HG02798 (cell line): Measurements from ENCODE around the gene ATAD3B.
"Not testable (repeated sequence)": the region's sequence is repeated elsewhere in the genome, so short reads cannot be mapped to it uniquely, and the experiment has no call there.

ENCODE experiments used
- ATAC-seq: cut with Tn5 transposase; IDR thresholded peaks from one replicate; pipeline ENCODE4 v1.9.1; 2021; ENCODE audit warnings: mild to moderate bottlenecking; ENCODE audit not compliant: unreplicated experiment, poor library complexity

ATAD3B gene

DNA sequence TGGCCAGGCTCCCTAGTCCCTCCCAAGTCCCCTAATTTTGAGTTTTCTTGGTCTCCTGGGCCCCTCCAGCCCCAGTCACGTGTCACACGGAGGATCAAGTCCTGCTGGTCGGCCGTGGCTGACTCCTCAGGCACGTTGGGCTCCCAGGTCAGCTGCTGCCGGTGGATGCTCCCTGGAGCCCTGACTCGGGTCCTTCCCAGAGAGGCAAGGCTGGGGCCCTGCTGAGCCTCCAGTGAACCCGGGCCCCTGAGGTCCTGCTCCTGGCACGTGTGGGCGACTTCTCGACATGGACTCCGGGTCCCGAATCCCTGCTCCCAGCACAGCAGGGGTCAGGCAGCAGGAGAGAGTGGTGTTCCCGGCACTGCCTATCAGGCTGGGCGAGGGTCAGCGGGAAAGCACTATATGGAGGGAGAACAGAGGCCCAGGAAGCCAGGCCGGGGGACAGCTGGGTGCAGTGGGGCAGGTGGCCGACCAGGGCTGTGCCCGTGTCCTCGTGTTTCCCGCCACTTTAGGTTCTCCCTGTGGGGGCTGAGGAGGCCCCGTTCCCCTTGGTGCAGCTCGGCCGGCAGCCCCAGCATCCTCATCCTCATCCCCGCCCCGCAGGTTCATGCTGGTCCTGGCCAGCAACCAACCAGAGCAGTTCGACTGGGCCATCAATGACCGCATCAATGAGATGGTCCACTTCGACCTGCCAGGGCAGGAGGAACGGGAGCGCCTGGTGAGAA, 55.7 kb downstream of the ATAD3B start:
- no peak for ATAC-seq

DNA sequence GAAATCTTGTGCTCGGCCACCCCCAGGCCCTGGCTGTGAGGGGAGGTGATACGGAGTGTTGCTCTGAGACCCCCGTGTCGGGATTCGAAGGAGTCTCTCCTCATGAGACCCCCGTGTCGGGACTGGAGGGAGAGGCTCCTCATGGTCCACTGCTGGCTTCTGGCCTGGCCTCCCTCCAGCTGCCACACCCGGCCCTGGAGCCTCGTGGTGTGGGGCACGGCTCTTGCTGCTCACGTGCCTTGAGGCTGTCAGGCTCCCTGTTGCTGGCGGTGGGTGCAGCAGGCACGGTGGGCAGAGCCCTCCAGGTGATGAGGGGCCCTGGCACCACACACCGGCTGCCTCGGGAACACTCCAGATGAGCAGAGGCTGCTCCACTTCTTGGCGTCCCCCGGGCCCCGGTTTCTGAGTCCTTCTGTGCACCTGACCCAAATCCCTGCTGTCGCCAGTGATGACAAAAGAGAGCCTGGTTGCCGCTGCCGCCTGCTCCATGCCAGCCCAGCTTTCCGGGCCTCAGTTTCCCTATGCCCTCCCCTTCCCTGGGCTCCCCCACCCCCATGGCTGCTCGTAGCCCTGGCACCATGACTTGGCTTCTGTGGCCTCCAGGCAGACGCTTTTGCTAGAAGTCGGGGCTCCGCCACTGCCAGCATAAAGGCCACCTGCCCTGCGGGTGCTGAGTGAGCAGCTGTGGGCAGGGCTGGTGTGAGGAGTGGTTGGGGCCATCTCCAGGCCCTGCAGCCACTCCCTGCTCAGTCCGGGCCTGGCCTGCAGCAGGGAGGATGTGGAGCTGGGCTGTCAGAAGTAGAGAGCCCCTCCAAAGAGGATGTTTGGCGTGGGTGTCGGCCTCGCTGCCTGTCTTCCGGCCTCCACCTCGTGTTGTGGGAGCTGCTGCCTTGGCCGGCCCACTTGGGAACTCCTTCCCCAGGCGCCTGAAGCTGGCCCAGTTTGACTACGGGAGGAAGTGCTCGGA, 57.0 kb downstream of the ATAD3B start:
- no peak for ATAC-seq

DNA sequence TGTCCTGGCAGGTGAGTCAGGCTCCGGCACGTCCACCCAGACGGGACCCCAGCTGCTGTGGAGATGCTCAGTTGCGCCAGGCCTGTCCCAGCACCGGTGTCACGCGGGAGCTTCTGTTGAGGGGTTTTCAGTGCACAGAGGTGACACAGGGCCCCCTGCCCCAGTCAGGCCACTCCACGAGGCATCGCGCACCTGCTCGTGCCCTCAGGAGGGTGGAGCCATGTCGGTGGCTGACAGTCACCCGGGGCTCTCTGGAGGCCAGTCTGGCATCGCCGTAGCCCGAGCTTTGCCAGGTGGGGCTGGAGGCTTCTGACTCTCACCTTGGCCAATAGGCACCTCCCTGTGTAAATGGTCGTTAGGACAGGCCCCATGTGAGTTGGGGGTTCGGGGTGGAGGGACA, 57.8 kb downstream of the ATAD3B start:
- no peak for ATAC-seq

DNA sequence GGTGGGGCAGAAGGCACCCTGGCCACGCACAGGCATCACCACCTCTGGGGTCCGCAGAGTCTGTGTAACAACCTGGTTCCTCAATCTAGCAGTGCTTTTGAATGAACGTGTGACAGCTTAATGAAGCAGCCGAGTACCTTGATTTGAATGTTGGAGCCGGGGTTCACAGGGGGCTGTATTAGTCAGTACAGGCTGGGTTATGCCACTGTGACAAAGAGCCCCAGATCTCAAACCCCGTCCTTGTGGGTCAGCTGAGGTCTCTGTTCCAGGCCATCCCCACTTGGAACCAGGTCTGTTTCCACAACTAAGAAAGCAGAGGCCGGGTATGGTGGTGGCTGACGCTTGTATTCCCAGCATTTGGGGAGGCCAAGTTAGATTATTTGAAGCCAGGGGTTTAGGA, 58.4 kb downstream of the ATAD3B start:
- ATAC-seq, result no peak

DNA sequence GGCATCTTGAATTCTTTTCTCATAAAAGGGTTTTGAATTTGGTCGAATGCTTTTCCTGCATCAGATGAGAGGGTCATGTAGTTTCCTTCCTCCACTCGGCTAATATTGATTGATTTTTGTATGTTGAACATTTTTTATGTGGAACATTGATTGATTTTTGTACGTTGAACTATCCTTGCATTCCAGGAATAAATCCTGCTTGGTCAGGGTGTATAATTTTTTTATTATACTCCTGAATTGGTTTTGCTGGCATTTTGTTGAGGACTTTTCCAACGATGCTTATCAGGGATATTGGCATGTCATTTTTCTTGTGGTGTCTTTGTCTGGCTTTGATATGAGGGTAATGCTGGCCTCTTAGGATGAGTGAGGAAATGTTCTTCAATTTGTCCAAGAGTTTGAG, 60.4 kb downstream of the ATAD3B start:
- ATAC-seq, result no peak

DNA sequence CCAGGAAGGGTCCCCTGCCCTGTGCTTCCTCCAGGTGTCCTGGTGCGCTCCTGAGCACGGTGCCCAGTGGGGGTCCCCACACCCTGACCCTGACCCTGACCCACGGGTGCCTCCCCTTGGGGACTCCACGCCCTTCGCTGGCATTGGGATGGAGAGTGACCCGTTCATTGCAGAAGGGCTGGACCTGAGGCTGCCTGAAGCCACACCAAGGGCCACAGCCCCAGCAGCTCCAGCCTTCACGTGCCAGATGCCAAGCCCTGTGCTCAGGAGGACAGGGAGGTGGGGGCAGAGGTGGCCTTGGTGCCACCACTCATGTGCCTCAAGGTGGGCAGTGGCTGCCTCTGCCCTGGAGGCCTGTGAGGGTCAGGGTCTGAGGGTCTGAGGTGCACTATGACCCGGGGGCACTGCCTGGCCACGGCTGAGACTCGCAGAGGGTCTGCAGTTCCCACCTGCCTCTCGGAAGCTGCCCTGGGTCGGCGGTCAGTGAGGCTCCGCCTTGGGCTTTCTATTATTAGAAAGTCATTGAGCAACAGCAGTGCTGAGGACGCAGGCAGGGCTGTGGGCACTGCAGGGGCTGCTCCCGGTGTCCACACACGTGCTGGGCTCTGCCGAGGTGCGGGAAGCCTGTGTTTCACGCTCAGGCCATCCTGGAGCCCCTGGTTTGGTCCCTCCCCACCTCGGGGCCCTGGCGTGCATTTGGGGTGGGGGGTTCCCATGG, 61.8 kb downstream of the ATAD3B start:
- ATAC-seq, result not testable (repeated sequence)

DNA sequence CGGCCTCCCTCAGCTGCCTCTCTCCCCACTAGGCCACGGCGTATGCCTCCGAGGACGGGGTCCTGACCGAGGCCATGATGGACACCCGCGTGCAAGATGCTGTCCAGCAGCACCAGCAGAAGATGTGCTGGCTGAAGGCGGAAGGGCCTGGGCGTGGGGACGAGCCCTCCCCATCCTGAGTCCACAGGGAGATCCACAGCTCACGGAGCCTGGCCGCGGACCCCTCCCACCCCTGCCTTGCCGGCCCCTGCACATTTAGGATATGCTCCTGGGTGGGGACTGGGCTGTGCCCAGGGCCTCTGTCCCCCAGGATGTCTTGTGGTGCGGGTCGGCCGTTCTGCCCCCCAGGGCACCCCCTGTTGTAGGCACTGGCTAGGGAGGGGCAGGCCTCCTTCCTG, 62.3 kb downstream of the ATAD3B start:
- not testable (repeated sequence) for ATAC-seq

DNA sequence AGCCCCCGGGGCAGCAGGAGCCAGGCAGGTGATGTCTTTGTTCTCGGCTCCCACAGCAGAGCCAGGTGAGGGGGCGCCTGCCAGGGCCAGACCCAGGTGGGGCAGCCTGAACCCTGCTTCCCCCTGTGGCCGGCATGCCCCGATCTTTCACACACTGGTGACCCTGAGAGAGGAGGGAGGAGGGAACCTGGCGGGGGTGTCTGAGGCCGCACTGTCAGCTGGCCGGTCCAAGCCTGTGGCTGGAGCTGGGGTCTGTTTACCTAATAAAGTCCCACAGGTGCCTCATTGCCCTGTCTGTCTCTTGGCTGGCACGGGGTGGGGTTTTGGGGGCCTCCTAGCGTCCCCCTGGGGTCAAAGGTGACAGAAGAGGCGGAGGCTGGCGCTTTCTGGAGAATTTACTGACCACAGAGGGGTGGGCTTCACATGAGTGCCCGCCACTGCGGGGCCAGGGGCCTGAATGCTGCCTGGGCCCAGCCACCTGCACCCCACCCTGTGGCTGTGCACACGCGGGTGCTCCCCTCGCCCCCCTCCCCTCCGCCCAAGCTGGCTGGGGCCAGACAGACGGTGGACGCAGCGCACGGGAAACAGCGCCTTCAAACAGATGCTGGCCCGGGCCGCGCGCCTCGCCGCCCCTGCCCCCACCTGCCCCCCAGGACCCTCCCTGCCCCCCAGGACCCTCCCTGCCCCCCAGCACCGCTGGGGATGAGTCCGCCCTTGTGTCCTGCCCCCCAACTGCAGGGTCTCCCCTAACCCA, 63.0 kb downstream of the ATAD3B start:
- no peak for ATAC-seq

DNA sequence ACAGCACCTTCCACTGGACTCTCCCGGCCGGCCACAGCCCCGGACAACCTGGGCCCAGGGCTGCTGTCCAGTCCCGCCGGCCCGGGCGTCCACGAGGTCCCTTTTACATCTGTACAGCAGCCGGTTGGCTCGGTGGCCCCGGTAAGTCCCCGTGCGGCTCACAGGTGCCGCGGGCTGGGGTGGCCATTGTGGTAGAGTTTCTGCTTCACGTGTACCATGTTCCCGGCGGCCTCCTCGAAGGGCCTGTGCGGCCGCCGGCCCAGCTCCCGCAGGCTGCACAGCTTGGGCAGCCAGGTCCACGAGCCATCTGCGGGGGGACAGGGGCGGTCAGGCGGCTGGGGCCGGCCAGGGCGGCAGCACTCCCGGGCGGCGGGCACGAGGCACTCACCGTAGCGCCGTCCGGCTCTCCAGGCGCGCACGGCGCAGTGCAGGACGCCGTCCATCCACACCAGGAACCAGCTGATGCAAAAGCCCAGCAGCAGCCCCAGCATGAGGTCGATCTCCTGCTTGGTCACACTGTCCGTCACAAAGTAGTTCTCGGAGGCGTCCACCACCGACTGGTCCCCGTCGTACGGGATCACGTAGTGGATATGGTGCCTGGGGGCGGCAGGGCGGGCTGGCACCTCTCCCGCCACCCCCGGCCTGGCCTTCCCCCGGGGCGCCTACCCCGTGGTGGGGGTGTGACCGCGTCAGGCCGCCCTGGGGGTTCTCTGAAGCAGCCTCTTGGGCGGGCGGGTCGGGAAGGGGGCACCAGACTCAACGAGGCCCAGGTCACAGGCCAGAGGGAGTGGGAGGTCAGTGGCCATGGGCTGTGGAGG, 63.8 kb downstream of the ATAD3B start:
- ATAC-seq, result no peak

DNA sequence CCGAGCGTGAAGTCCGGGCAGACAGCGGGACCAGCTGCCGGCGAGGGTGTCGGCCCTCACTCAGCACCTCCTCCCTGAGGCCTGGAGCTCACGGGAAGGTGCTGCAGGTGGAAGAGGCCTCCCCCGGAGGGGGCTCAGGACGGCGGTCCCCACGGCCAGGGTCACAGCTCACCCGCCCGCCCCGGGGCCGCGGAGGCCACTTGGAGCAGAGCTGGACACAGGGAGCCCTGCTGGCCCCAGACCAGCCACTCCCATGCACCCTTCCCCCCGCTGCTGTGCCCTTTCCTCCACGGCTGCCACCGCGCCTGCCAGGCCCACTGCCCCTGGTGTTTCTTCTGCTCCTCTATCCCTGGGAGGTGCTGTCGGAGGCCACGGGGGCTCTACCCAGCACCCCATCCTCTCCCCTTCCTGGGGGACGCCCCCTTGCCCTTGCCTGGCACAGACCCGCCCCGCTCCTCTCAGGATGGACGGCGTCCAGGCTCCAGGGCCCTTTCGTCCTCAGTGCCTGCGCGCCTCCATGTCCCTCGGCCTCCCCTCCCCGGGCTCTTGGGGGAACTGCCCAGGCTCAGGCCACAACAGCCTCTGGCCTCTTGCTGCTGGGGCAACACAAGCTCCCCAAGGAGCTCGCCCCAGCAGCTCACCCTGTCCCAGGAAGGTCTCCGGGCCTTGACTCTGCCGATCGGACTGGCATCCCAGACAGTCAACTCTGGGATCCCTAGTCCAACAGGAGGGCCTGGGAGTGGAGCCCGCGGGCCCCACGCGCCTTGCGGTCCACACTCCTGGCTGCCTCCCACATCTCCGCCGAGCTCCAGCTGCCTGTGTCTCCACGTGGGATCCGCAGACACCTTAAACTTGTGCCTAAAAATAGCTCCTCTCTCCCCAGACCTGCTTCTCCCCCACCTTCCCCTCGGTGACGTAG, 64.7 kb downstream of the ATAD3B start:
- no peak for ATAC-seq

DNA sequence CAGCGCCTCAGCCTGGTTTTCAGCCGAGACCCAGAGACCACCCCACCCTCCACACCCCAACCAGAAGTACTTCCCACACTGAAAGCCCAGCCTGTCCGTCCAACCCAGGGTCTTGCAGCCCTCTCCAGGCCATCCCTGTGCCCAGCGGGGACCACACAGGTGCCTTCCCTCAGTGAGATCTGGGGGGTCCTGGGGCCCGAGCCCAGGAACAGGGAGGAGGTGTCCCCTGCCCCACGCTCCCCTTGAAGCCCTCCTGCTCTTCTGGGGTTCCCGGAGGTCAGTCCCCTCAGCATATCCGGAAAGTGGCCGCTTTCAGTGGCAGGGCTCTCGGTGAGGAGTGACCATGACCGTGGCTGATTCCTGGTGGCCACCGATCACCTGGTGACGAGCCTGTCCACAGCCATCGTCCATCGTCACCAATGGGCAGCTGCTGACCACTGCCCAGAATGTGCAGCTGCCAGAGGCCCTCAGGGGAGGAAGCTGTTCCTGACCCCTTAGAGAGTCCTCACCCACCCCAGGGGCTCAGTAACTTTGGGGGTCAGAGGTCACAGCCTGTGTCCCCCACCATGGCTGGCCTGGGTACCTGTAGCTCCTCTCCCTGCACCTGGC, 65.5 kb downstream of the ATAD3B start:
- ATAC-seq, result no peak

DNA sequence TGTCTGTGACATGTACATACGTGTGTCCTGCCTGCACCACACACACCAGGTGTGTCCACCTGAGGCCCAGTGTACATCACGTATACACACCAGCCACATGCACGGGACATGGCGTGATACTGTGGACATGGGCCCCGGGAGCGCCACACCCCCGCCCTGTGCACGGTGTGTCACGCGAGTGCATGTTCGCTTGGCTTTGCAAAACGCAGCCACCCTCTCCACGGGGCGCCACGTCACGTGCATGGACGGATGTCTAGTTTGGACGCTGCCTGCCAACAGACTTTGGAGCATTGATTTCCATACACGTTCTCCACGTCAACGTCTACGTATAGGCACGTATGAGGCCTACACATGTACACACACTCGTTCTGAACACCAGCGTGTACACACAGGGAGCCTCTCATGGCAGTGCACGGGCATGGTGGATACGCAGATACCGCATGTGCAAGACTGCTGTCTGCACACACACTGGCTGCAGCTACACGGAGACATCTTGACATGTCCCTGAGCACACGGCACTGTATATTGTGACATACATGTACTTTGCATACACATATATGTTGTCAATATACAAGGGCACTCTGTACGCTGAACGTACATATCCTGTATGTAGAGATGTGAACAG, 66.2 kb downstream of the ATAD3B start:
- no peak for ATAC-seq

DNA sequence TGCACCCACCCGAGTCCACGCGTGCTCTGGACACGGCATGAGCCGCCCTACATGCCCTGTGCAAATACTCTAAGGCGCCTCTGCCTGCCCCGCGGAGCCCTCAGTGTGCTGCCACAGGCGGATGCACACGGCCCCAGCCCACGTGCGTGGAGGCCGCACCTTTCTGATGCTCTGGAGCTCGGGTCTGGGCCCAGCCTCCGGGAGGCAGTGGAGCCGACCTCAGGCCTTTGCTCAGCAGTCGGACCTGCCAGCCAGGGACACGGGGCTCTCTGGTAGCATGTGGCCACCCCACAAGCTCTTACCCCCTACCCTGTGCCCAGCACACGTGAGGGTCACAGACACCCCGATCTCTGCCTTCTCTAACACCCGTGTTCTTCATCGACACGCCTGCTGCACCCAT, 66.8 kb downstream of the ATAD3B start:
- no peak for ATAC-seq

DNA sequence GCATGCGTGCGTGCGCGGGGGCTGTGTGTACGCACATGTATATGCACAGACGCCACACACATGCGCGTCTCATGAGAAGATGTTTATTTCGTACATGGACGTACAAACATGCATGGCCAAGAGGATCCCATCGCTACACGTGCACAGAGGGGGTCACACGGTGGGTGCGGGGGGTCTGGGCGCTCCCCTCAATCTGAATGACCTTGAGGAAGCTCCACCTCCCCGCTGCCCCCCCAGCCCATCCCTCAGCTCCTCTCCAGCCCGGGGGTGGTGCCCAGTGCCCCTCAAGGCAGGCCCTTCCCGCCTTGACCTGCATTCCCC, 67.4 kb downstream of the ATAD3B start:
- no peak for ATAC-seq

DNA sequence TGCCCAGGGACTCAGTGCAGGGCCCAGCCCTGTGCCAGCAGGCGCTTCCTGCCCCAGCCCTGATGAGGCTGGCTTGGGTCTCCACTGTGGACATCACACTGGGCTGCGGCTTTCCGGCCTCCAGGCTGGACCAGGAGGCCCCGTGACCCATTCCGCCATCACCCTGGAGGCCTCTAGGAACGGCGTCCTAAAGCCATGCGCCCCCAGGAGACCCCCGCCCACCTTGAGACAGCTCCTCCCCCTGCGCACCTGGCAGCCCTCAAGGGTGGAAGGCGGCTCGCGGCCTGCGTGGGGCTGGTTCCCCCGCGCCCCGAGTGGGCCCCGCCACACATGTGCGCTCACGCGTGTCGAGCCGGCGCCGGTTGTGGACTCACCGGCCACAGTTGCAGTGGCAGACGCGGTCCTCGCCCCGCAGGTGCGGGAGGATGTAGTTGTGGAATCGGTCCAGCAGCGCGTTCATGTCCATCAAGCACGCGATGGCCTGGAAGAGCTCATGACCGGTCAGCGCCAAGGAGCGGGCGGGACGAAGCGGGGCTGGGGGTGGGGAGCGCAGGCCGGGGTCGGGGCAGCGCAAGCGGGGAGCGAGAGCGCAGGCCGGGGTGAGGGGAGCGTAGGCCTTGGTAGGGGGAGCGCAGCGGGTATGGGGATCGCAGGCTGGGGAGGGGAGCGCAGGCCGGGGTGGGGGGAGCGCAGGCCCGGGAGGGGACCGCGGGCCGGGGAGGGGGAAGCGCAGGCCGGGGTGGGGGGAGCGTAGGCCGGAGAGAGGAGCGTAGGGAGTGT, 67.9 kb downstream of the ATAD3B start:
- no peak for ATAC-seq

DNA sequence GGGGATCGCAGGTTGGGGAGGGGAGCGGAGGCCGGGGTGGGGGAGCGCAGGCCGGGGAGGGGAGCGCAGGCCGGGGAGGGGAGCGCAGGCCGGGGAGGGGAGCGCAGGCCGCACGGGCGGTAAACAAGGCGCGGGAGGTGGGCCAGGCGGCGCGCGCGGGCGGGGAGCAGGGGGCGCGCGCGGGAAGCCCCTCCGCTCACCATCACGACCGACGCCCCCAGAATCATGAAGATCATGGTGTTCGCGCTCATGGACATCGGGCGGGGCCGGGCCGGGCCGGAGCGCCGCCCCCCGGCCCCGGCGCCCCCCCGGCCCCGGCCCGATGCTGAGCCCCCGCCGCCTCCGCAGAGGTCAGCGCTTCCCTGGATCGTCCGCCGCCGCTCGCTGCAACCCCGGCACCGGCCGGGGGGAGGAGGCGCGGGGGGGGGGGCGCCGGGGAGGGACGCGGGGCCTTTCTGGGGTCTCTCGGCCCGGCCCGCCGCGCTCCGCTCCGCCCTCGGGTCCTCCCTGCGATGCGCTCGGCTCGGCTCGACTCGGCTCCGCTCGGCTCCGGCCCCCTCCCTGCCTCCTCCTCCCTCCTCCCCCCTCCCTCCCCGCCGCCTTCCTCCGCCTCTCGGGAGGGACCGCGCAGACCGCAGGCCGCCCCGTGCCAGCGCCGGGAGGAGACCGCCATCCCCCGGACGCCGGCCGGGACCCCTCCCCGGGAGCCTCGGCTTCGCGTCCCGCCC, 68.7 kb downstream of the ATAD3B start, which contains the start of gene TMEM240:
TMEM240 (minus strand) TSS at position 535 of the 728 bp plus-strand sequence; CDS start at position 257, 278 bp downstream.
- ATAC-seq, result no peak
